ENCODE results near the gene PPP1R13B.
A peak's percentile ranks its signal among the peaks of the same experiment; 100 is the strongest.

The PPP1R13B gene

DNA sequence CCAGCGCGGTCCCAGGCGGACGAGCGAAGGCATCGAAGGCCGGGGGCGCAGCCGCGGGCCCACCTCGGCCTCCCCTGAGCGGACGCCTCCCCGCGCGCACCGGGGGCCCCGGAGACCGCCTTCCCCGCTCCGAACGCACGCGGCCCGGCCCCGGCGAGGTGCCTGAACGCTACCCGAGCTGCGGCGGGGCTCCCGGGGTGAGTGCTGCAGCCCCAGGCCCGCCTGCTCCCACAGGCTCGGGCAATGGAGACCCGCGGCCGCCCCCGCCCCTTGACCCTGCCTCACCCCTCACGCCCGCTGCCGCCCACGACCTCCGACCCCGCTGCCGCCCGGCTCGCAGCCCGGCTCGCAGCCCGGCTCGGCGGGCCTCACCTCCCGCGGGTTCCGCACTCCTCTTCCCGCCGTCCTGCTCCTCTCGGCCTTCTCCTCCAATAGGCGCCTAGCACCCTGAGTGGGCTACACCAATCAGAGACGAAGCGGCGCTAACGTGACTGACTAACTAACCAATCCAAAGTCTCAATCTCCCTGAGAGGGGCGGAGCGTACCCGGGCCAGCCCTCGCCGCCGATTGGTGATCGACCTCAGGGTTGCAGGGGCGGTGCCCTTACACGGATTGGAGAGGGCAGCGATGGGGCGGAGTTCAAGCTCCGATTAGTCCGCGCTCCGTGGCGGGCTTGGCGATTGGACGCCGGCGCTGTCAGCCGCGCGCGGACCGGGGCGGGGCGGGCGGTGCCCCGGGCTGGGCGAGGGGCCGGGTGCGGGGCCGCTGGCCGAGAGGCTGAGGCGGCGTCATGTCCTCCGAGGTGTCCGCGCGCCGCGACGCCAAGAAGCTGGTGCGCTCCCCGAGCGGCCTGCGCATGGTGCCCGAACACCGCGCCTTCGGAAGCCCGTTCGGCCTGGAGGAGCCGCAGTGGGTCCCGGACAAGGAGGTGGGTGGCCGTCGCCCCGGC, 132.0 kb downstream of the PPP1R13B start, which contains the start of the genes XRCC3 and ZFYVE21:
TSS of gene XRCC3 (minus strand) at position 400 of the 949 bp plus-strand sequence. CDS start 4,364 bp downstream, outside the sequence.
TSS of gene ZFYVE21 (plus strand) at position 759 of the 949 bp plus-strand sequence. CDS start at position 791, 32 bp downstream.
- peak; percentile 99 to 100 for DNase-seq (ENCODE audit: low read depth in 2 of 2)
- TF ChIP-seq, protein P1, sequence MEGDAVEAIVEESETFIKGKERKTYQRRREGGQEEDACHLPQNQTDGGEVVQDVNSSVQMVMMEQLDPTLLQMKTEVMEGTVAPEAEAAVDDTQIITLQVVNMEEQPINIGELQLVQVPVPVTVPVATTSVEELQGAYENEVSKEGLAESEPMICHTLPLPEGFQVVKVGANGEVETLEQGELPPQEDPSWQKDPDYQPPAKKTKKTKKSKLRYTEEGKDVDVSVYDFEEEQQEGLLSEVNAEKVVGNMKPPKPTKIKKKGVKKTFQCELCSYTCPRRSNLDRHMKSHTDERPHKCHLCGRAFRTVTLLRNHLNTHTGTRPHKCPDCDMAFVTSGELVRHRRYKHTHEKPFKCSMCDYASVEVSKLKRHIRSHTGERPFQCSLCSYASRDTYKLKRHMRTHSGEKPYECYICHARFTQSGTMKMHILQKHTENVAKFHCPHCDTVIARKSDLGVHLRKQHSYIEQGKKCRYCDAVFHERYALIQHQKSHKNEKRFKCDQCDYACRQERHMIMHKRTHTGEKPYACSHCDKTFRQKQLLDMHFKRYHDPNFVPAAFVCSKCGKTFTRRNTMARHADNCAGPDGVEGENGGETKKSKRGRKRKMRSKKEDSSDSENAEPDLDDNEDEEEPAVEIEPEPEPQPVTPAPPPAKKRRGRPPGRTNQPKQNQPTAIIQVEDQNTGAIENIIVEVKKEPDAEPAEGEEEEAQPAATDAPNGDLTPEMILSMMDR (IDR thresholded peaks at IDR 0.05; ENCODE audit: low read depth, low read length) = no peak
- H3K4me3 ChIP-seq (replicated peaks in 1 of 2; ENCODE audit: low read depth in 2 of 2, low read length in 2 of 2) = peak within 1 kb of the TSS; percentile 67 to 80

DNA sequence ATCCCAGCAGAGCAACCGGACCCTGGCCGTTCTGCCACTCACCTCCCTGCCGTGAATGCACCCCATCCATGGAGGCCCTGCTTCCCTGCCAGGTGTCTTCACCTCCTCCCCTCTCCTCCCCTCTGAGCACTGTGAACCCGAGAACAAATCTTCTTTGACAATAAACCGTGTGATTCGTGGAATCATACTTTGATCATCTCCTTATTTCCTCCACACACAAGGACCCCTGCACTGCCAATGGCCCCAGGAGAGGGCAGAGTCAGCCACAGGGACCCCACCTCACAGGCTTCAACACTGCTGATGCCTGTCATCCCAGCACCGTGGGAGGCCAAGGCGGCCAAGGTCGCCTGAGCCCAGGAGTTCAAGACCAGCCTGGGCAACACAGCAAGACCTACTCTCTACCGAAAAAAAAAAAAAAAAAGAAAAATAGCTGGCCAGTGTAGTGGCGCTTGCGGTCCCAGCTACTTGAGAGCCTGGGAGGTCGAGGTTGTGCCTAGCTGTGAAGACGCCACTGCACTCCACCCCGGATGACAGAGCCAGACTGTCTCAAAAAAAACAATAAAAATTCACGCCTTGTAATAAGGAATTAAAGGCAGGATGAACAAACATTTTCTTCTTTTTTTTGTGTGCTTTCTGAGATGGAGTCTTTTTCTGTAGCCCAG, 133.2 kb downstream of the PPP1R13B start:
- peak overlapping the region in 1 of 2 donors; percentile 60 for H3K4me3 ChIP-seq (replicated peaks in 1 of 2; ENCODE audit: low read depth in 2 of 2, low read length in 2 of 2)
- no peak for DNase-seq (ENCODE audit: low read depth in 2 of 2)
- TF ChIP-seq, protein P1 (IDR thresholded peaks at IDR 0.05; ENCODE audit: low read depth, low read length) = no peak

DNA sequence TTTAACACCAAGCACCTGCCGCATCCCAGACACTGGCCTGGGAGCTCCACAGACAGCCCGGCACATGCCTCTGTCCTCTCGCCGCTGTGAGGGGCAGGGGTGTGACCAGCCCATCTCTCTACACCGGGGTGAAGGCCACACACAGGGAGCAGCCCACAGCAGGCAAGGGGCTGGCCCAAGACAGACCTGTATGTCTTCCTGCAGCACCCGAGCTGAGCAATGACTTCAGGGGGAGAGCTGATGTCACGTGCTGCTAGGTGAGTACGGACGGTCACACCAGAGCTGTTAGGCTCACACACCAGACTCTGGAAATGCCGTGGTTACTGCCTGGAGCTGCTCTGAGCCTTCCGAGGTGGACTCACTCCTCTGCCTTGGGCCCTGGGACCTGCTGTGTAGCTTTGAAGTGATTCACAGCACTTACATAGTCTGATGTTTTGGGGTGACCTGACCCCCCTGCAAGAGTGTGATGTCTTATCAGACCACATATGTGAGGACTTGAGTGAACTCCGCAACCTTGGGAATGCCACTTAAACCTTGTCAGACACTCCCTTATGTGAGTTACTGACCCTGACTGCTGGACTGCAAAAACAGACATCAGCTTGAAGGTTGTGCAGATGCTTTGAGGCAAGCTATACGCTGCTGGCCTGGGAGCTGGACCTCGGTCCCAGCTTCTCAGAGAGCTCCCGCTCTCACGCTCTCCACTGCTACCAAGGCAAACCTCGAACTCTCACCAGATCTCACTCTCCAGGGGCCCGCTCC, 133.9 kb downstream of the PPP1R13B start:
- no peak for DNase-seq (ENCODE audit: low read depth in 2 of 2)
- no peak overlapping the region for H3K4me3 ChIP-seq (replicated peaks in 1 of 2; ENCODE audit: low read depth in 2 of 2, low read length in 2 of 2)
- TF ChIP-seq, protein P1 (IDR thresholded peaks at IDR 0.05; ENCODE audit: low read depth, low read length) = no peak

DNA sequence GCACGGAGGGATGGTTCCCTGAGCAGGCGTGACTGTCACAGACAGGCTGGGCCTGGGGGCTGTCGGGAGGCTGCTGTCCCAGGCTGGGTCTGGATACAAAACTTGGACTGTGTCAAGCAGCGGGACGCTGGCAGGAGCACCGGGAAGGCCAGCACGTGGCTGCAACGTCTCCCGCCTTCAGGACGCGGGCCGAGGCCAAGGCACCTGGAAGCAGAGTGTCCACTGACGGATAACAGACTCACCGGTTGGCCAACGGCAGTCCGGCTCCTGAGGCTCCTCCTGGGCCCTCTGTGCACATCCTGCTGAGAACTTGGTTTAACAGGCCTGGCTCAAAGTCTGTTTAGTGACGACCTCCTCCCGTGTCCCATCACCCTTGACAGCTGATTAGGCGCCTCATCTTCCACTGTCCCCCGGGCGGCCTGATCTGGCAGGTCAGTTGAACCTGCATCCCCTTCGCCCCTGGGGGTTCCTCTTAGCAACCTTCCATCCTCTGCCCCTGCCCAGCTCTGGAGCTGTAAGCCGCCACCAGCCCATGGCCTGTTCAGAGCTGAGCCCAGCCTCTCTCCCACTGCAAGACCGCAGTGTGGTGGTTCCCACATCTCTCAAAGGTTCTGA, 134.6 kb downstream of the PPP1R13B start:
- no peak for DNase-seq (ENCODE audit: low read depth in 2 of 2)
- no peak overlapping the region for H3K4me3 ChIP-seq (replicated peaks in 1 of 2; ENCODE audit: low read depth in 2 of 2, low read length in 2 of 2)
- TF ChIP-seq, protein P1 (IDR thresholded peaks at IDR 0.05; ENCODE audit: low read depth, low read length) = no peak

DNA sequence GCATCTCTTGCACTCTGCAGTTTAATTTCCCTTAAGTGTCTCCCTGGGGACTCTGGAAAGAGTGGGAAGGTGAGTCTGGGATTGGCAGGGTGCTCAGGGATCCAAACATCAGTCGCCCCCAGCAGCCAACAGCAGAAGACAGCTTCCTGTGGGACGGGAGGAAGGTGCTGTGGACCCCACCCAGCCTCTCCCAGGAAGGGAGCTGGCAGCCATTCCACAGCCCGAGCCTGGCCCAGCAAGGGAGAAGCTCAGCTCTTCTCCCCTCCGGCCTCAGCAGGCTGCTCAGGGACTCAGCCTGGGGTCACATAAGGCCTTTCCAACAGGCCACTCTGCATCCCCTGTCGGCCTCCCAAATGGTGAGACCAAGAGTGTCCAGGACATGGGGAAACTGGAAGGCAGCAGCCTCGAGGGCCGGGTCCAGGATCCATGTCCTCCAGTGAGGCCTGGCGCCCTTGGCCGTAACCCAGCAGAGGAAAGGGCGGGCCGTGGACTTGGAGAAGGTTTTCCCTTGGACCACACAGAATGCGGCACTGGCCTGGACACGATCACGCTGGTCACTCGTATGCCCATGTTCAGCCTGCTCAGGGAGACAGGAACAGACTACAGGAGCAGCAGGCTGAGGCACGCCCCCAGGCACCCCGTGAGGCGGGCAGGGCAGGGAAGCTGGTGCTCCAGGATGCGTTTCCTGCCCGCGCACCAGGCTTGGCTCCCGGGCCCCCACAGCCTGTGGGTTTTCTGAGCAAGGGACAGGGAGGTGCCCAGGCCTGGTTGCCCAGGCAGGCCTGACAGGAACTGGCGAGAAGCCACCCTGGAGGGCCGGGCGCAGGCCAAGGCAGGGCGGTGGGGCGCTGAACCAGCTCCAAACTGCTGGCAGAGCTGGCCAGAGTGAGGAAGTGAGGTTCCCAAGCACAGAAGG, 135.6 kb downstream of the PPP1R13B start:
- TF ChIP-seq, protein P1 (IDR thresholded peaks at IDR 0.05; ENCODE audit: low read depth, low read length) = no peak
- H3K4me3 ChIP-seq (replicated peaks in 1 of 2; ENCODE audit: low read depth in 2 of 2, low read length in 2 of 2) = no peak overlapping the region
- peak in 1 of 2 donors; percentile 29 for DNase-seq (ENCODE audit: low read depth in 2 of 2)
